WTC11 (cell line): ENCODE data around the gene DUT.

Source experiments
- AR ChIP-seq: fragments of 250-450 bp; sonication (Bioruptor Pico); IDR thresholded peaks from 2 replicates; pipeline ENCODE4 v1.9.0; 2021; ENCODE audit warnings: mild to moderate bottlenecking
- ATF1 ChIP-seq: sonication (generic); formaldehyde crosslinking; IDR thresholded peaks from 2 replicates; pipeline ENCODE4 v1.8.1; 2023; ENCODE audit warnings: mild to moderate bottlenecking, moderate library complexity, missing genetic modification reagents
- CBFB ChIP-seq: sonication (generic); formaldehyde crosslinking; IDR thresholded peaks from 2 replicates; pipeline ENCODE4 v1.8.1; 2022; ENCODE audit warnings: mild to moderate bottlenecking, low read depth, missing genetic modification reagents
- CTCF ChIP-seq: fragments of 200-600 bp; IDR thresholded peaks from 2 replicates; pipeline ENCODE4 v1.8.0; 2022; ENCODE audit warnings: antibody characterized with exemption
- ESRRA ChIP-seq: sonication (generic); formaldehyde crosslinking; IDR thresholded peaks from 2 replicates; pipeline ENCODE4 v1.8.1; 2022; ENCODE audit warnings: mild to moderate bottlenecking, missing genetic modification reagents, borderline replicate concordance
- FOXK1 ChIP-seq: sonication (generic); formaldehyde crosslinking; IDR thresholded peaks from 2 replicates; pipeline ENCODE4 v1.8.0; 2022; ENCODE audit warnings: mild to moderate bottlenecking, moderate library complexity, missing genetic modification reagents
- IRF2 ChIP-seq: sonication (generic); formaldehyde crosslinking; IDR thresholded peaks from 2 replicates; pipeline ENCODE4 v1.8.0; 2022; ENCODE audit warnings: low read depth, missing genetic modification reagents, borderline replicate concordance
- USF2 ChIP-seq: sonication (generic); formaldehyde crosslinking; IDR thresholded peaks from 2 replicates; pipeline ENCODE4 v1.8.1; 2023; ENCODE audit warnings: mild to moderate bottlenecking, missing genetic modification reagents, moderate library complexity

GRCh38 chr15:48383031-48383430, 51.8 kb downstream of the DUT start:
- no peak for TF ChIP-seq CTCF
- TF ChIP-seq ATF1 (CRISPR knock-in tag): no peak
- TF ChIP-seq CBFB (CRISPR knock-in tag): no peak
- TF ChIP-seq USF2: no peak
- no peak for TF ChIP-seq IRF2 (CRISPR knock-in tag)
- no peak for TF ChIP-seq AR (CRISPR knock-in tag)
- TF ChIP-seq FOXK1: no peak
- no peak for TF ChIP-seq ESRRA (CRISPR knock-in tag)
